WTC11 (cell line): Measurements from ENCODE around the gene ZCCHC24.

Experiments used
- FOXJ3 ChIP-seq: sonication (generic); formaldehyde crosslinking; IDR thresholded peaks from 2 replicates; pipeline ENCODE4 v1.9.0; 2021; ENCODE audit warnings: missing genetic modification reagents, mild to moderate bottlenecking, borderline replicate concordance
- ZNF263 ChIP-seq: sonication (generic); formaldehyde crosslinking; IDR thresholded peaks from 2 replicates; pipeline ENCODE4 v1.8.1; 2022; ENCODE audit warnings: low read depth, mild to moderate bottlenecking, moderate library complexity, missing genetic modification reagents
- TF ChIP-seq, protein P1 (sequence below): fragments of 200-600 bp; IDR thresholded peaks from 2 replicates; pipeline ENCODE4 v1.8.0; 2022; ENCODE audit warnings: antibody characterized with exemption
- TF ChIP-seq, protein P2 (sequence below): sonication (generic); formaldehyde crosslinking; conservative IDR thresholded peaks from 2 replicates; pipeline ENCODE4 v1.8.1; 2022; ENCODE audit warnings: mild to moderate bottlenecking, missing genetic modification reagents

DNA sequence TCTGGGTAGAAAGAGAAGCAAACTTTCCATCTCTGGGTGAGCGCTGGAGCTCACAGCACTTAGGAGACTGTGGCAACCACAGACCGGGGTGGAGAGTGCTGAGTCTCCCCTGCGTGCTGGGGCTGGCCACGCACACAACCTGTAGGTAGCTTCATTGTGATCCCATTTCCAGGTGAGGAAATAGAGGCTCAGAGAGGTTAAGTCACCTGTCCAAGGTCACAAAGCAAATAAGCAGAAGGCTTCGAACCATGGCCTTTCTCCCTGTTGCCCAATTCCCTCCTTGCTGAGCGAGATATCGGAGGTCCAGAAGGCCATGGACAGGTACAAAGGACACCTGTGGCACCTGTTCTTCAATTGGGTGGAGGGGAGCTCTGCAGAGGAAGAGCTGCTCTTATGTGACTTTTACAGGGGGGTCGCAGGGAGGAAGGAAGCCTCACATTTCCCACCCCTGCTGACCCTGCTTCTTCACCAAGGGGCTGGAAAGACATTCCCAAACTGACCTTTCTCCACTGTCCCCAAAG, 39.4 kb downstream of the ZCCHC24 start:
- TF ChIP-seq, protein P1, sequence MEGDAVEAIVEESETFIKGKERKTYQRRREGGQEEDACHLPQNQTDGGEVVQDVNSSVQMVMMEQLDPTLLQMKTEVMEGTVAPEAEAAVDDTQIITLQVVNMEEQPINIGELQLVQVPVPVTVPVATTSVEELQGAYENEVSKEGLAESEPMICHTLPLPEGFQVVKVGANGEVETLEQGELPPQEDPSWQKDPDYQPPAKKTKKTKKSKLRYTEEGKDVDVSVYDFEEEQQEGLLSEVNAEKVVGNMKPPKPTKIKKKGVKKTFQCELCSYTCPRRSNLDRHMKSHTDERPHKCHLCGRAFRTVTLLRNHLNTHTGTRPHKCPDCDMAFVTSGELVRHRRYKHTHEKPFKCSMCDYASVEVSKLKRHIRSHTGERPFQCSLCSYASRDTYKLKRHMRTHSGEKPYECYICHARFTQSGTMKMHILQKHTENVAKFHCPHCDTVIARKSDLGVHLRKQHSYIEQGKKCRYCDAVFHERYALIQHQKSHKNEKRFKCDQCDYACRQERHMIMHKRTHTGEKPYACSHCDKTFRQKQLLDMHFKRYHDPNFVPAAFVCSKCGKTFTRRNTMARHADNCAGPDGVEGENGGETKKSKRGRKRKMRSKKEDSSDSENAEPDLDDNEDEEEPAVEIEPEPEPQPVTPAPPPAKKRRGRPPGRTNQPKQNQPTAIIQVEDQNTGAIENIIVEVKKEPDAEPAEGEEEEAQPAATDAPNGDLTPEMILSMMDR = no peak
- TF ChIP-seq, protein P2, sequence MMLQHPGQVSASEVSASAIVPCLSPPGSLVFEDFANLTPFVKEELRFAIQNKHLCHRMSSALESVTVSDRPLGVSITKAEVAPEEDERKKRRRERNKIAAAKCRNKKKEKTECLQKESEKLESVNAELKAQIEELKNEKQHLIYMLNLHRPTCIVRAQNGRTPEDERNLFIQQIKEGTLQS = no peak
- TF ChIP-seq FOXJ3 = no peak
- TF ChIP-seq ZNF263 (CRISPR knock-in tag) = no peak
